ENCODE measurements around the gene GRID2. TPM values are rescaled to one million over a fixed set of nuclear protein-coding genes. Genes with fewer than 3 reads are reported as not detected.
"Not testable (repeated sequence)": the region's sequence is repeated elsewhere in the genome, so short reads cannot be mapped to it uniquely, and the experiment has no call there.

The GRID2 gene
- total and polyA plus RNA-seq, 8 donors = 6.4 TPM; not detected in 7

- WGBS, 5 donors = 89 to 94% (median 93%) methylated on average over 3 of the region's 3 CpGs
- H3K4me1 ChIP-seq = no peaks in the 10 kb centered on the region
- H3K4me3 ChIP-seq = no peak overlapping the region
- no peaks in the 10 kb centered on the region for H3K9me3 ChIP-seq
- no peak for DNase-seq
- H3K36me3 ChIP-seq = no peaks in the 10 kb centered on the region
- TF ChIP-seq CTCF (IDR thresholded peaks at IDR 0.05) (no peak), POLR2A (IDR thresholded peaks at IDR 0.05) (no peak), EP300 (IDR thresholded peaks at IDR 0.05) (no peak), POLR2AphosphoS5 (IDR thresholded peaks at IDR 0.05) (no peak)
- H3K27ac ChIP-seq = no peak overlapping the region
- intact Hi-C loops (cut with DNase I; ENCODE audit: low total_unique reads) = no loop called here
- H3K27me3 ChIP-seq = no peaks in the 10 kb centered on the region
These were observed 1367.3 kb downstream of the GRID2 start for GRCh38 chr4:93671093-93671492.

- H3K27ac ChIP-seq; H3K4me3 ChIP-seq; intact Hi-C loops (cut with DNase I; ENCODE audit: low total_unique reads); H3K9me3 ChIP-seq; H3K4me1 ChIP-seq; H3K27me3 ChIP-seq; DNase-seq; H3K36me3 ChIP-seq: not testable (repeated sequence)
- WGBS, 5 donors = 92 to 96% (median 93%) methylated on average over 13 to 16 of the region's 16 CpGs
These were observed 1373.2 kb downstream of the GRID2 start for GRCh38 chr4:93676937-93677336.

- intact Hi-C loops (cut with DNase I; ENCODE audit: low total_unique reads) = no loop called here
- 42 to 57% (median 54%) methylated on average over 3 of the region's 3 CpGs for WGBS, 5 donors
- H3K4me3 ChIP-seq = no peak overlapping the region
- no peak for DNase-seq
- H3K36me3 ChIP-seq = no peaks in the 10 kb centered on the region
- no peak overlapping the region for H3K27ac ChIP-seq
- no peaks in the 10 kb centered on the region for H3K4me1 ChIP-seq
- TF ChIP-seq POLR2AphosphoS5 (IDR thresholded peaks at IDR 0.05) = no peak
- TF ChIP-seq EP300 (IDR thresholded peaks at IDR 0.05) = no peak
- TF ChIP-seq POLR2A (IDR thresholded peaks at IDR 0.05) = no peak
- TF ChIP-seq CTCF (IDR thresholded peaks at IDR 0.05) = no peak
- peaks cover 0 to 5% (median 0%) of the 10 kb centered on the region in 4 donors for H3K9me3 ChIP-seq
- no peaks in the 10 kb centered on the region for H3K27me3 ChIP-seq
These were observed 1380.8 kb downstream of the GRID2 start for GRCh38 chr4:93684571-93684970.

GRCh38 chr4:93687304-93687703 is 1383.5 kb downstream of the GRID2 start:
- no peak overlapping the region for H3K4me3 ChIP-seq
- no peaks in the 10 kb centered on the region for H3K36me3 ChIP-seq
- no peak for TF ChIP-seq CTCF (IDR thresholded peaks at IDR 0.05)
- no peak for TF ChIP-seq POLR2AphosphoS5 (IDR thresholded peaks at IDR 0.05)
- TF ChIP-seq EP300 (IDR thresholded peaks at IDR 0.05) = no peak
- TF ChIP-seq POLR2A (IDR thresholded peaks at IDR 0.05) = no peak
- intact Hi-C loops (cut with DNase I; ENCODE audit: low total_unique reads) = no loop called here
- no peaks in the 10 kb centered on the region for H3K9me3 ChIP-seq
- no peak overlapping the region for H3K27ac ChIP-seq
- no peak for DNase-seq
- no peaks in the 10 kb centered on the region for H3K27me3 ChIP-seq
- no peaks in the 10 kb centered on the region for H3K4me1 ChIP-seq

GRCh38 chr4:93688978-93689377 is 1385.2 kb downstream of the GRID2 start:
- Histone ChIP-seq H3K27ac (no peak overlapping the region), H3K27me3 (no peaks in the 10 kb centered on the region), H3K9me3 (no peaks in the 10 kb centered on the region), H3K4me3 (no peak overlapping the region), H3K36me3 (no peaks in the 10 kb centered on the region), H3K4me1 (no peaks in the 10 kb centered on the region)
- no peak for DNase-seq
- no peak for TF ChIP-seq CTCF (IDR thresholded peaks at IDR 0.05)
- TF ChIP-seq POLR2A (IDR thresholded peaks at IDR 0.05) = no peak
- TF ChIP-seq POLR2AphosphoS5 (IDR thresholded peaks at IDR 0.05) = no peak
- TF ChIP-seq EP300 (IDR thresholded peaks at IDR 0.05) = no peak
- 79 to 92% (median 89%) methylated on average over 4 of the region's 4 CpGs for WGBS, 5 donors
- intact Hi-C loops (cut with DNase I; ENCODE audit: low total_unique reads) = no loop called here

Data from stomach (tissue), 9 donors.